Skeletal muscle cell (primary cell): ENCODE results near the gene SPATA4.
"Not testable (repeated sequence)": the region's sequence is repeated elsewhere in the genome, so short reads cannot be mapped to it uniquely, and the experiment has no call there.

Experiments
- DNase-seq: peaks from one replicate; pipeline ENCODE4 v3.0.0-alpha.2; 2010; ENCODE audit warnings: low read depth
- H3K4me3 ChIP-seq: 2 replicates; pipeline ENCODE4 v1.5.1; 2011; ENCODE audit warnings: low read depth, mild to moderate bottlenecking, control low read depth, low read length, moderate library complexity

Gene SPATA4

GRCh38 chr4:176195184-176195978, at the start of gene SPATA4:
TSS of gene SPATA4 (minus strand) at chr4:176195585. CDS start at chr4:176195562, 23 bp downstream.
- DNase-seq = peak; percentile 71
- peak within 1 kb of the TSS; percentile 59 for H3K4me3 ChIP-seq

- no peak for DNase-seq
- H3K4me3 ChIP-seq = no peak overlapping the region
Observed at GRCh38 chr4:176242764-176243347, 47.5 kb upstream of the SPATA4 start.

GRCh38 chr4:176241703-176242102, 46.3 kb upstream of the SPATA4 start:
- H3K4me3 ChIP-seq = no peak overlapping the region
- DNase-seq = no peak

GRCh38 chr4:176238826-176239225, 43.4 kb upstream of the SPATA4 start:
- no peak overlapping the region for H3K4me3 ChIP-seq
- DNase-seq = no peak

- peak; percentile 91 for DNase-seq
- H3K4me3 ChIP-seq = no peak overlapping the region
Observed at GRCh38 chr4:176238157-176238610, 42.8 kb upstream of the SPATA4 start.

GRCh38 chr4:176236946-176237345, 41.6 kb upstream of the SPATA4 start:
- DNase-seq = no peak
- H3K4me3 ChIP-seq = no peak overlapping the region

- H3K4me3 ChIP-seq = no peak overlapping the region
- no peak for DNase-seq
Observed at GRCh38 chr4:176230836-176231235, 35.5 kb upstream of the SPATA4 start.

GRCh38 chr4:176229645-176230044, 34.3 kb upstream of the SPATA4 start:
- DNase-seq = no peak
- no peak overlapping the region for H3K4me3 ChIP-seq

- H3K4me3 ChIP-seq = no peak overlapping the region
- DNase-seq = no peak
Observed at GRCh38 chr4:176226736-176227135, 31.4 kb upstream of the SPATA4 start.

- H3K4me3 ChIP-seq = no peak overlapping the region
- no peak for DNase-seq
Observed at GRCh38 chr4:176223561-176223960, 28.2 kb upstream of the SPATA4 start.

GRCh38 chr4:176222149-176222548, 26.8 kb upstream of the SPATA4 start:
- no peak overlapping the region for H3K4me3 ChIP-seq
- DNase-seq = no peak

- DNase-seq = no peak
Observed at GRCh38 chr4:176217510-176217909, 22.1 kb upstream of the SPATA4 start.

GRCh38 chr4:176212351-176212750, 17.0 kb upstream of the SPATA4 start:
- DNase-seq, H3K4me3 ChIP-seq: not testable (repeated sequence)

More at GRCh38 chr4:176217510-176217909, 22.1 kb upstream of the SPATA4 start:
- H3K4me3 ChIP-seq = no peak overlapping the region

GRCh38 chr4:176210579-176211296, 15.4 kb upstream of the SPATA4 start:
- no peak for DNase-seq
- no peak overlapping the region for H3K4me3 ChIP-seq

- DNase-seq = no peak
- H3K4me3 ChIP-seq = no peak overlapping the region
Observed at GRCh38 chr4:176210101-176210500, 14.7 kb upstream of the SPATA4 start.

GRCh38 chr4:176209535-176209934, 14.2 kb upstream of the SPATA4 start:
- DNase-seq = no peak
- no peak overlapping the region for H3K4me3 ChIP-seq

- no peak for DNase-seq
- H3K4me3 ChIP-seq = no peak overlapping the region
Observed at GRCh38 chr4:176207839-176208238, 12.5 kb upstream of the SPATA4 start.

- no peak overlapping the region for H3K4me3 ChIP-seq
- DNase-seq = no peak
Observed at GRCh38 chr4:176205299-176205698, 9.9 kb upstream of the SPATA4 start.

- H3K4me3 ChIP-seq = no peak overlapping the region
- no peak for DNase-seq
Observed at GRCh38 chr4:176198316-176198903, 3.0 kb upstream of the SPATA4 start.

- DNase-seq = peak; percentile 65
- no peak overlapping the region for H3K4me3 ChIP-seq
Observed at GRCh38 chr4:176193938-176194337, 1.4 kb downstream of the SPATA4 start.
